Activated T-helper 9 cell treated with anti-CD3 and anti-CD28 coated beads, Interleukin-2, amount 50 U/mL, for 16 hours (primary cell): ENCODE measurements around the gene PPP1R12A.
"Not testable (repeated sequence)": the region's sequence is repeated elsewhere in the genome, so short reads cannot be mapped to it uniquely, and the experiment has no call there.

ENCODE experiments used
- DNase-seq: peaks from one replicate; pipeline ENCODE4 v3.0.0-alpha.2; 2020; ENCODE audit warnings: low read depth

PPP1R12A gene

DNA sequence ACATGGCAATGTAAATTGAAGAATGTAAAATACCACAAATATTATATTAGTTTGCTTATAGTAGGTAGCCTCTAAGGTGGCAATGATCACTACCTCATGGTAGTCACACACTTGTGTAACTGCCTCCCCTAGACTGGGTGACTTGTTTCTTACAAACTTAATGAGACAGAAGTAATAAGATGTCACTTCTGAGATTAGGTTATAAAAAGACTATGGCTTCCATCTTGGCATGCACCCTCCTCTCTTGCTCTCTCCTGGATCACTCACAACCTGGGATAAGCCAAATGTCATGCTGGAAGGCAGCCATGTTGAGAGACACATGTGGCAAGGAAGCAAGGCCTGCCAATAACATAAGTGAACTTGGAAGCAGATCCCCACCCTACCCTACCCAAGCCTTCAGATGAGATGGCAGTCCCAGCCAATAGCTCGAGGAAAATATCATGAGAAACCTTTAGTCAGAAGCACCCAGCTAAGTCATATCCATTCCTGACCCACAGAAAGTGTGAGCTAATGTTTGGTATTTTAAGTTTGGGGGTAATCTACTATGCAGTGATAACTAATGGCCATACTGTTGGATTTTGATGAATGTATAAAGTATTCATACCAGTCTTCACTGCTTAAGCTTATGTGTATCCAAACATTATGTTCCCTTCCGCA, 43.3 kb downstream of the PPP1R12A start:
- DNase-seq, result no peak

DNA sequence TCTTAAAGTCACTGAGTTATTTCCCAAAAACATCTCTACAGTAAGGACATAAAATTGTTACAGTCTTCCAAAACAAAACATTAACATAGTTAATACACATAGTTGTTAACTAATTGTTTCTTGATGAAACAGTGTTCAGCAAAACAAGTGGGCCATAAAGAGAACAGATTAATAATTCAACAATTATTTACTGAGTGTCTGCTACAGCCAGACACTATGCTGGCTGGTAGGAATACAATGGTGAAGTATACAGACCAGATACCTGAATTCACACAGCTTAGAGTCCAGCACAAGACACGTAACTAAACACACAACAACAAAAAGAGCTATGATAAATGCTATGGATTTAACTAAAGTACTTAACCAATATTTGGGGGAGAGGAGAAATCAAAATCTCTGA, 47.0 kb downstream of the PPP1R12A start:
- no peak for DNase-seq

DNA sequence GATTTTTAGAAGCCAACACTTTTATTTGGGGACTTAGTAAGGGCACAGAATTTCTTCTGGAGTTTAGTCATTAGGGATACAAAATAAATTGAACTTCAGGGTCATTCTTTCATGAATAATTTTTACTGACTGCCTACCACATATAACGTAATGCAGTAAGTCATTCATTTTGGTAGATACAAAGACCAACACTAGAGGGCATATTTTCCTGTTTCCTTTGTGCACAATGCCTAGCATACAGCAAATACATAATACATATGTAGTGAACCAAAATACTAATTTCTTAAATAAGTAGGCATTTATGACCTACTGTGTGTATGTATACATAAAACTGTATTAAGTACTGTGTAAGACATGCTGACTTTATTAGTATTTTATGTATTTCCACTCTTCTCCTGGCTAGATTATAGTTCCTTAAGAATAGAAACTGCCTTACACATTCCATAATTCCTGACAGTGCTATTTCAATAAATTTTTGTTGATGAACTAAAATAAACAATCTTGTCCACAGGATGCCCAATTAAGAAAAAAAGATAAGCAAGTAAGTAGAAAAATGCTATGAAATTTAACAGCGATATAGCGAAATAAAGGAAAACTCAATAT, 47.9 kb downstream of the PPP1R12A start:
- DNase-seq, result no peak

DNA sequence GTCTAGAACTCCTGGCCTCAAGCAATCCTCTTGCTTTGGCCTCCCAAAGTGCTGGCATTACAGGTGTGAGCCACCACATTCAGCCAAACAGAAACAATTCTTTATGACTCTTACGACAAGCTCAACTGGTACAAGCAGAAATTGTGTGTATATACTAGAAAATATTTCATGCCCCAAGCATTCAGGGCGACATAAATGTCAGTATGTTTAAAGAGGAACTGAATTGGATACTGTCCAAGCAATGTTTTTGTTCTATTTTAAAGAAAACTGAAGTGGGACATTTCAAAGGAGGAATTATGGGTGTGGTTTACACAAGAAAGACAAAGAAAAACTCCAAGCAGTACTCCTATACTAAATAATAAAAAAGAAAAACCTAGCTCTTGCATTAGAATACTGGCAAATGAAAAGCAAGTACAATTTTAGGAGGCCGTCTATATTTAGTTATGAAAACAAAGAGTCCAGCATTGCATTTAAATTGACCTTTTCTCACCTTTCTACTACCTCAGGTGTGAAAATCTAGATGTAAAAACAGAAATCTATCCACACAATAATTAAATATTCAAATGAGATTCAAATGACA, 48.9 kb downstream of the PPP1R12A start:
- no peak for DNase-seq

DNA sequence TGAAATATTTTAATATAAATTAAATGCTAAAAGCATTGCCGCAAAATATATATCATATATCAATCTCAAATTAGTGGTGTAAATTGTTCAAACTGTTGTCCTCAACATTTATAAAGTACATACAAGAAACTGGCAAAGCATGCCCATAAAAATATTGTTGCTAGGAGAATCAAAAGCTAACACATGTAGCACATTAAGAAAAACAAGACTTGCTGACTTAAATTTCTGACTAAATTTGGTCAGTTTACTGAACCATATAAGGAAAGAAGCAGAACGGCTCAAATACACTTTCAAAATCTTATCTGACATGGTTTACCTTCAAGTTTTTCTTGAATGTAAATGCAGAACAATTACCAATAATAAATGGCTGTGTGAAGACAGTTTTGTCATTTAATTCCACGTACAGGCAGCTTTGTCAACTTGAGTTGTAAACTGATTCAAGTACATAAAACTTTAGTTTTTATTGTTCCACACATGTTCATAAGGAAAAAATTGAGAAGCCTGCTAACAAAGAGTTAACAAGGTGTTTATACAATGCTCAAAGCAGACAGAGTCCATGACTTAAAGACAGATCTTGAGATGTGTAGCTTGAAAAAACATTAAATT, 50.4 kb downstream of the PPP1R12A start:
- DNase-seq, result no peak

DNA sequence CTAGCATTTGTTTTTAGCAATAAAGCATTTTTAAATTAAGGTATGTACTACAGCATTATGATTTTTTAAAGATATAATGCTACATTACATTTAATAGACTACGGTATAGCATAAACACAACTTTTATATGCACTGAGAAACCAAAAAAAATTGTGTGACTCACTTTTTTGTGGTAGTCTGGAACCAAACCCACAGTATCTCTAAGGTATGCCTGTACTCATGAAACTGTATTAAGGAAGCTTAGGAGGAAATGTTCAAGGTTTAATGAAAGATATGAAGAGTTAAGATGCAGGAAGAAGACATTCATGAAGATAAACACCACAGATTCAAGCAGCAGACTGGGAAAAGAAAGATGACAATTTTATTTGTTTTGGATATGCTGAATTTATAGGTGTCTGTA, 51.7 kb downstream of the PPP1R12A start:
- DNase-seq, result no peak

DNA sequence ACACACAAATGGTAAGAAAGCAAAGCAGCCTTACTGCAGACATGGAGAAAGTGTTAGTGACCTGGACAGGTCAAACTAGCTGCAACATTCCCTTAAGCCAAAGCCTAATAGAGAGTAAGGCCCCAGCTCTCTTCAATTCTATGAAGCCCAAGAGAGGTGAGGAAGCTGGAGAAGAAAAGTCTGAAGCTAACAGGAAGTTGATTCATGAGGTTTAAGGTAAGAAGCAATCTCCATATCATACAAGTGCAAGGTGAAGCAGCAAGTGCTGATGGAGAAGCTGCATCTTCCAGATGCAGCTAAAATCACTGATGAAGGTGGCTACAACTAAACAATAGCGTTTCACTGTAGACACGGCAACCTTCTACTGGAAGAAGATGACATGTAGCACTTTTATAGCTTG, 53.5 kb downstream of the PPP1R12A start:
- DNase-seq, result no peak

DNA sequence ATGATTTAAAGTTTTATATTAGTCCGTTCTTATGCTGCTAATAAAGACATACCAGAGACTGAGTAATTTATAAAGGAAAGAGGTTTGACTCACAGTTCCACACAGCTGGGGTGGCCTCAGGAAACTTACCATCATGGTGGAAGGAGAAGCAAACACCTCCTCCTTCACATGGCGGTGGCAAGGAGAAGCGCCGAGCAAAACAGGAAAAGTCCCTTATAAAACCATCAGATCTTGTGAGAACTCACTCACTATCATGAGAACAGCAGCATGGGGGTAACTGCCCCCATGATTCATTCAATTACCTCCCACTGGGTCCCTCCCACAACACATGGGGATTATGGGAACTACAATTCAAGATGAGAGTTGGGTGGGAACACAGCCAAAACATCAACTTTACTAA, 56.4 kb downstream of the PPP1R12A start:
- DNase-seq, result not testable (repeated sequence)

DNA sequence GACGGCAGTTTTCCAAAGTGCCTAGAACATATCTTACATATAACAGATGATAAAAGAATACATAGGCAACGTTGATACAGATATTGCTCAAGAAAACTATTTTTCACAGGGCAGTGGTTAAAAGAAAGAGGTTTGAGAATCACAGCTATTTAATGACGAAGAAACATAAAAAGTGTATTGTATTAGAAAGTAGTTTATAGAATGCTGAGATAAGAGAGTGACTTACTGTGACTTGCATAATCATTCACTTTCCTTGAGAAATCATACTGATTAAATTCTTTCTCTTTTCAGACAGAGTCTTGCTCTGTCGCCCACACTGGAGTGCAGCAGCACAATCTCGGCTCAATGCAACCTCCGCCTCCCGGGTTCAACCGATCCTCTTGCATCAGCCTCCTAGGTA, 57.7 kb downstream of the PPP1R12A start:
- DNase-seq, result no peak

DNA sequence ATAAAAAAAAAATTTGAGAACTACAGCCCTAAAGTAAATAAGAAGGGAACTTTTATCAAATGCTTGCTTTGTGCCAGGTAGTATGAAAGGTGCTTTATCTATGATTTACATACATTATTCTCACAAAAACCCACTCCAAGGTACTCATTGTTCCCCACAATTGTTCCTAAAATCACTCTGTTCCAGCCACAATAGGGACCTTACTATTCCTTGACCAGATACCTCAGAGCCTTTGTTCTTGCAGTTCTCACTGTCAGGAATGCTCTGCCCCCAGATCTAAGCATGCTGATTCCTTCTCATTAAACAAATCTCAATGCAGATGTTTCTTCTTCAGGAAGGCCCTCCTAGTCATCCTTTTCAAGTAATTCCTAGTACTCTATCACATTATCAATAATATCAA, 60.2 kb downstream of the PPP1R12A start:
- no peak for DNase-seq

DNA sequence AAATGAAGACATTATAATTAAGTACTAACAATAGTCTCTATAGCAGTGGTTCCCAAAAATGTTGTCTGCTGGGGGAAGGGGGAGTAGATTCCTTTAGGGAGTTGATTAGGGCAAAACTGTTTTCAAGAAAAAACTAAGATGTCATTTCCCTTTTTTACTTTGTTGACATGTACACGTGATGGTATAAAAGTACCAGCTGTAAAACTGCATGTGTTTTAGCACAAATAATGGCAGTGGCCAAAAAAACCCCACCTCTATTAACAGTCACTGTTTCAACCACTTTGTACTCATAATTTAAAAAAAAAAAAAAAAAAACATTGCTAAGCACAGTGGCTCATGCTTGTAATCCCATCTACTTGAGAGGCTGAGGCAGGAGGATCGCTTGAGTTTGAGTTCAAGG, 61.7 kb downstream of the PPP1R12A start:
- DNase-seq, result no peak

DNA sequence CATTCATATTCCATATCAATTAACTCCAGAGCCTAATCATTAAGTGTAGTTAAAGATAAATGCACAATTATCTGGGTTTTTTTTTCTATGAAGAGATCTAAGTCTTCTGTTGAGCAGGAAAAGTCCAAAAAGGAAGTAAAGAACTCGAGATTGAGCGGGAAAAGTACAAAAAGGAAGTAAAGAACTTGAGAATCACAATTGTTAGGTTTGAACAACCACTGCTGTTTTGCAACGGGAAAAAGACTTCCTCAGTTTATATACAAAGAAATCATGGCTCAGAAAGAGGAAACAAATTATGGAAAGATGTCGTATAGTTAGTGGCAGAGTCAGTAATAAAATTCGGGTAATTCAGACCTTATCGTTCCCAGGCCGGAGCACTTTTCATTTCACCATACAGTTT, 63.3 kb downstream of the PPP1R12A start:
- no peak for DNase-seq

DNA sequence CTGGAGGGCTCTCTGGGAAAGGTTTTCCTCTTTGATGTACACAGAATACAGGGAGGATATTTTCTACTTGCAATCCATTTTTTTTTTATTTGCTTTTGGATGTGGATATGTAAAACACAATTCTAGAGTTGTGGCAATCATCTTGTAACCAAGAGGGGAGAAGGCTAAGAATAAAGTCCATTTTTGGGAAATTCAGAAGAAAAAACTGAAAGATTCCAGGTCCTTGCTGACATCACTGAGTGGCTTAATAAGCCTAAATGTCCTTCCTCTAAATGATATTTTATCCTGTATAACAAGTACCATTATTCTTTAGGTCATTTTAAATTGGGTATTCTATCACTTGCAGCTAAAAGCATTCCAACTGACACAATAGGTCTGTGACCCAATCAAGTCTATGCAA, 64.0 kb downstream of the PPP1R12A start:
- DNase-seq, result no peak

DNA sequence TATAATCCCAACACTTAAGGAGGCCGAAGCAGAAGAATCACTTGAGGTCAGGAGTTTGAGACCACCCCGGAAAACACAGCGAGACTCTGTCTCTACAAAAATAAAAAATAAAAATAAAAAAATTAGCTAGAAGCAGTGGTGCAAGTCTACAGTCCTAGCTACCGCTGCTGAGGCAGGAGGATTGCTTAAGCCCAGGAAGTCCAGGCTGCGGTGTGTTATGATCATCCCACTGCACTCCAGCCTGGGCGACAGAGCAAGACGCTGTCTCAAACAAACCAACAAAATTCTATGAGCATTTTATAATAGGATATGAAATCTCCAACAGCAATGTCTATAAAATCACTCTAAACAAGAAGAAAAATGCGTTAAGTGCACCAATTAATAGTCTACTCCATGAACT, 75.3 kb downstream of the PPP1R12A start:
- no peak for DNase-seq

DNA sequence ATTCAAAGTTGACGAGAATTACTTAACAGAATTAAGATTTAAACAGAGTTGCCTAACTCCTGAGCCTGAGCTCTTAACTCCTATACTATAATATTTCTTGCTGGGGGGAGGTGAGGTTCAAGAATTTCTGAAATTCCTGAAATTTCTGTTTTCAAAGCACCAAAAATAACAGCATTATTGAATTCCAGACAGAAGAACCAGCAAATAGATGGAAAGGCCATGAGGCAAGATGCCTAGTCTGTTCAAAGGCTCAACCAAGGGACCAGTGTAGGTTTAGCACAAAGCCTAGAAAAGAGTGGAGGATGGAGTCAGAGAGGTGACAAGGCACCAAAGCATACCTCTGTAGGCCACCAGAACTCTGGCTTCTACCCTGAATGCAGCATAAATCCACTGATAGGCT, 76.4 kb downstream of the PPP1R12A start:
- DNase-seq, result no peak

DNA sequence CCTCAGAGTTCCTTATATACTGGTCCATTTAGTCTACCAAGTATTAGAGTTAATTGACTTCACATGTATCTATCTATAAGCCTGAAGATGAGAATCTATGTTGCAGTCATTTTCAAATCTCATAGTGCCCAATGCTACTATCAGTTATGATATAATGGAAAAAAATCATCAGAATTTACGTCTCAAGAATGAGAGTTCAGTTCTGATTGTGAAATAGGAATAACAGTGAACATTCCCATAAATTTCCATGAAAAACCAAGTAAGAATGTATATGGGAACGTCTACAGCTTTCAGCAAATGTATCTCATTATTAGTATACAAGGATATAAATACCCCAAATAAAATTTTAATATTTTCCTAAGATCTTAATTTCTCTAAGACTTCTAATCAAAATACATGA, 77.2 kb downstream of the PPP1R12A start:
- no peak for DNase-seq

DNA sequence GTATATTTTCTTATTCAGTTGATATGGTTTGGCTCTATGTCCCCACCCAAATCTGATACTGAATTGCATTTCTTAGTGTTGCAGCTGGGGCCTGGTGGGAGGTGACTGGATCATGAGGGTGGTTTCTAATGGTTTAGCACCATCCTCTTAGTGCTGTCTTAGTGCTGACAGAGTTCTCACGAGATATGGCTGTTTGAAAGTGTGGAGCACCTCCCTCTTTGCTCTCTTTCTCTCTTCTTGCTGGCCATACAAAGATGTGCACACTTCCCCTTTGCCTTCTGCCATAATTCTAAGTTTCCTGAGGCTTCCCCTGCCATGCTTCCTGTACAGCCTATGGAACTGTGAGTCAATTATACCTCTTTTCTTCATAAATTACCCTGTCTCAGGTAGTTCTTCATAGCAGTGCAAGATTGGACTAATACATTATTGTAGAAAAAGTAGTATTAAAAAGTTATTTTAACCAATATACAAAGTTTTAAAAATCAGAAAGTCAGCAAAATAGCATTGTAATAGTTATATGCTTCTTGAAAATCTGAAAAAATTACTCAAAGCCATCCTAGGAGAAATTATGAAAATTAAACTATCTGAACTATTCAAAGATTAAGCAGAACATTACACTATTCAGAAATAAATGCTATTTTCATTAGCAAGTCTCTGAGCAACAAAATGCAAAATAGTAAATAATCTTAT, 84.1 kb downstream of the PPP1R12A start:
- DNase-seq, result no peak

DNA sequence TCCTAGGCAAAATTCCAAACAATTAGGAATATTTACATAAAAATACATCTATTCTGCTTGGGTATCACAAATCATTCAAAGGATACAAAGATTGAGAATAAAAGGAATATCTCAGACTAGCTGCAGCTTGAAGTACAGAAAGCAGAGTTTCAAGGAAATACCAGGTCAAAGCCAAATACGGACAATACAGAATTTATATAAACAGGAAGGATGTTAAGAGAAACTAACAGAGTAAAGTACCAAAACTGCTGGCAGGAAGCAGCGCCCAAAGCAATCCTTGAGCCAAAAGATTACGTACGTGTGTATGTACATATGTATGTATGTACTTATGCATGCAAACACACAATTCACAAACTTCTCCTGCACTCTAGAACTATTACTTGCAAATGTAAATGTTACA, 86.6 kb downstream of the PPP1R12A start:
- no peak for DNase-seq

DNA sequence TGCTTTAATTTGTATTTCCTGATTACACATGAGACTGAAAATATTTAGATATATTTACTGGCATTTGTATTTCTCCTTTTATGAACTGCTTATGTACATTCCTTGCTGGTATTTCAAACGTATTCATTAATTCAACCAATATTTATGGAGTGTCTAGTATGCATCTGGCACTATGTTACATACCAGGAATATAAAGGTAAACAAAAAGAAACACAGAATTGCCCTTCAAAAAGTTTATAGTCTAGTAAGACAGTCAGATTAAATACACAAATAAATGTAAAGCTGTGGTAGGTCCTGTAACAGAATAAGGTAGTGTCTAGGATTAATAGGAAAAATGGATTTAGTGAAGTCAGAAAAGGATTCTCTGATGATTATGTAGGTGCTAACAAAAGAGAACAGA, 87.5 kb downstream of the PPP1R12A start:
- no peak for DNase-seq

DNA sequence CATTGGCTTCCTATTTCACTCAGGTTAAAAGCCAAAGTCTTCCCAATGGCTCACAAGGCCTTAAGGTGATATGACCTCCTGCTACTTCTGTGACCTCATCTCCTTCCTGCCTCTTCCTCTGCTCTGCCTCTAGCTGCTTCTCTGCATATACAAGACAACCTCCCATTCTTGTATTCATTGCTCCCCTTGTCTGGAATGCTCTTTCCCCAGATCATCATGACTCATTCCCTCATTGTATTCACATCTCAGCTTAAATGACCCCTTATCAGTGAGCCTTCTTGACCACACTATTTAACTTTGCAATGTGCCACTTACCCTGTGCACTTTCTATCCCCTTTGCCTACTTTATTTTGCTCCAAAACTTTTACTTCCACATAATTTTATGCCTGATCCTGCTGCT, 90.2 kb downstream of the PPP1R12A start:
- DNase-seq, result no peak

DNA sequence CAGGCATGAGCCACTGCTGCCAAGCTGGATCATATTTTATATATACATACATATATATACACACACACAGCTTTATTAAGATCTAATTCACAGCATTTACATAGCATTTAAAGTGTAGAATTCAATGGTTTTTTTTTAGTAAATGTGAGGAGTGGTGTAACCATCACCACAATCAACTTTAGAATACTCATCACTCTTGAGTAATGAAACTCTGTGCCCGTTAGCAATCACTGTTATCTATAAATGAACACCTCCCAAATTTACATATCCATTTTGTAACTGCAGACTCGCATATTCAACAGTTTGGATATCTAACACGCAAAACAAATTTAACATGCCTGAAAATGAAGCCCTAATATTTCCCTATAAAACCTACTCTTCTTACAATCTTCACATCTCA, 90.9 kb downstream of the PPP1R12A start:
- DNase-seq, result no peak

DNA sequence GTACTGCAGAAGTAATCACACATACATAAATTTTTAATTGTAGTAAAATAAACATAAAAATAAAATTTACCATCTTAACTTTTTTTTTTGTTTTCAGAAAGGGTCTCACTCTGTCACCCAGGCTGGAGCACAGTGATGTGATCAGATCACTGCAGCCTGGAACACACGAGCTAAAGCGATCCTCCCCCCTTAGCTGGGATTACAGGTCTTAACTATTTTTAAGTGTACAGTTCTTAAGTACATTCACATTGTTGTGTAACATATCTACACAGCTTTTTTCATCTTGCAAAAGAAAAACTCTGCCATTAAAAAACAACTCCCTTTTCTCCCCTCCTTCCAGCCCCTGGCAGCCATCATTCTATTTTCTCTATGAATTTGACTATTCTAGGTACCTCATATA, 92.3 kb downstream of the PPP1R12A start:
- DNase-seq, result no peak

DNA sequence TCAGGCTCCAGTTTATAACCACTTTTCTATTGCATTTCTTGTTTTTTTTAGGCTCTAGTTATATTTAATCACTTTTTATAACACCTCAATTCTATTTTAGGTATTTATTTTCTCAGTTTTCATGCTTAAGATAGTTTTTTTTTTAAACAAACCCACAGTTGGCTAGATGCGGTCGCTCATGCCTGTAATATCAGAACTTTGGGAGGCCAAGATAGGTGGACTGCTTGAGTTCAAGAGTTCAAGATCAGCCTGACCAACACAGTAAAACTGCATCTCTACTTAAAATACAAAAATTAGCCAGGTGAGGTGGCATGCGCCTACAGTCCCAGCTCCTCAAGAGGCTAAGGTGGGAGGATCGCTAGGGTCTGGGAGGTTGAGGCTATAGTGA, 93.0 kb downstream of the PPP1R12A start:
- no peak for DNase-seq
